SJSA1 (cell line): ENCODE measurements around the gene GABARAP. TPM values are rescaled to one million over a fixed set of nuclear protein-coding genes. Genes with fewer than 3 reads are reported as not detected.
A peak's percentile ranks its signal among the peaks of the same experiment; 100 is the strongest.

Experiments used
- DNase-seq, 2 experiments: peaks; one replicate each; pipeline ENCODE4 v3.0.0-alpha.2; 2015 to 2020; ENCODE audit warnings: low spot score in 2 of 2, low read depth in 1 of 2
- H3K27ac ChIP-seq: fragments of 250-450 bp; sonication (Bioruptor Pico); 2 replicates; pipeline ENCODE4 v1.5.1; 2020; ENCODE audit warnings: mild to moderate bottlenecking, moderate library complexity
- H3K27me3 ChIP-seq: fragments of 250-450 bp; sonication (Bioruptor Pico); replicated peaks from 2 replicates; pipeline ENCODE4 v1.5.1; 2020; ENCODE audit warnings: mild to moderate bottlenecking, moderate library complexity
- H3K36me3 ChIP-seq: fragments of 250-450 bp; sonication (Bioruptor Pico); 2 replicates; pipeline ENCODE4 v1.5.1; 2020; ENCODE audit warnings: mild to moderate bottlenecking
- H3K4me1 ChIP-seq: fragments of 250-450 bp; sonication (Bioruptor Pico); replicated peaks from 2 replicates; pipeline ENCODE4 v1.6.1; 2021; ENCODE audit warnings: mild to moderate bottlenecking
- H3K4me3 ChIP-seq: fragments of 250-450 bp; sonication (Bioruptor Pico); 2 replicates; pipeline ENCODE4 v1.5.1; 2020; ENCODE audit warnings: mild to moderate bottlenecking
- H3K9me3 ChIP-seq: fragments of 250-450 bp; sonication (Bioruptor Pico); replicated peaks from 2 replicates; pipeline ENCODE4 v1.5.1; 2020; ENCODE audit warnings: mild to moderate bottlenecking
- total RNA-seq: library from RNA; depleted of rRNA; stranded (reverse); fragments of >200 nt; shearing (Covaris generic); gene quantifications from 2 replicates; pipeline ENCODE4 v1.2.3, GENCODE V29; 2014; rRNA removed

The GABARAP gene
- 139 and 146 TPM in 2 replicates for total RNA-seq

DNA sequence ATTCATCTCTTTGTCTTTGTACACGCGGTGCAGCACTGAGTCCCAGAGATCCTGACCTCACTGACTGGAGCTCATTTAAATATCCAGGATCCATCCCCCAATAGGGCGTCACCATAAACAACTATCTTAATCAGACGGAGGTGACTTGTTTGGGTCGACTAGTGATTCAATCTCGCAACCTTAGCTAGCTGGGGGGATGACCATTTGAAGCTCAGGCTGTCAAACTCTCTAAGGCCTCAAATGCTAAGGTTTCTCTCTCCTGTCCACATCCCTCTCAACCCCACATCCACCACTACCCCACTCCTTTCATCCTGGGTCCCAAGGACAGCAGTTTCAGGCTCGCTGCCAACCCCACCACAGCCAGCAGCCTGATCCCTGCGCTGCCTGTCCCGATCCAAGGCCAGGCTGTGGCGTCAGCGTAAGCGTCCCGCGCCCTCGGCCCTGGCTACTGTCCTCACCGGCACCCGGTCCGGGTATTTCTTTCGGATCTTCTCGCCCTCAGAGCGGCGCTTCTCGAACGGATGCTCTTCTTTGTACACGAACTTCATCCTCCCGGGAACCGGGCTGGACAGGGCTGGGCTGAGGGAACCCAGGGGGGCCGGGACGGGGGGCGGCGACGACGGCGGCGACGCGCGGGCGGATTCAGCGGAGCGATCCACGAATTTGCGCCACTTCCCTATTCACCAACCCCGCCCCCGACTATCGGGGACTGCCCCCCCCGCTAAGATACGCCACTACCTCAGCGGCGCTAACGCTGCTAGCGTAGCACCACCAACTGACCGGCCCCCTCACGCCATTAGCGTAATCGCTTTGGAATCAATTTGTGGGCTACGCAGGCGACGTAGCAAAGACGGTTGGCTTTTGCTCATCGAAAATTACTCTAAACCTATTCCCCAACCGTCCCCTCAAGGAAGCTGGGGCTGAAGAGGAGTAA, at the start of gene GABARAP:
Gene GABARAP (minus strand): TSS at position 667 of the 934 bp plus-strand sequence. CDS start 119 bp downstream, at position 548.
- DNase-seq: peak; percentile 89 to 95
- peaks cover 22% of the 10 kb centered on the region for H3K4me1 ChIP-seq
- peaks cover 54% of the 10 kb centered on the region for H3K36me3 ChIP-seq
- no peaks in the 10 kb centered on the region for H3K9me3 ChIP-seq
- peak within 1 kb of the TSS; percentile 64 for H3K4me3 ChIP-seq
- peak within 1 kb of the TSS; percentile 75 for H3K27ac ChIP-seq
- no peaks in the 10 kb centered on the region for H3K27me3 ChIP-seq

DNA sequence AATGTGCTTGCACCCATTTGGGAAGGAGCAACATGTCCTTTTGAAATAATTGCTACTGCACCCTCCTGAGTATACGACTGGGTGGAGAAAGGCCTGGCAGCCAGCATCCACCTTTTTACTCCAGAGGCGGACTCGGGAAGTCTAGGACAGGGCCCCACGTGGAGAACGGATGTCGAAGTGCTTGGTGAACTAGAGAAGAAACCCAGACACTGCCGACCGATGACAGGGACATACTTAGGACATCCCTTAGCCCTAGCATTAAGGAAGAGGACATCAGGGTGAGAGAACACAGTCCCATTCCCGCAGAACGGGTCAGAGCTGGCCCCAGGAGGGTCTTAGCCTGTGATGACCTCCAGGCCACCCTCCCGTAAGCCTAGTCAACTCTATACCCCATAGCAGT, 48.4 kb upstream of the GABARAP start:
- no peaks in the 10 kb centered on the region for H3K36me3 ChIP-seq
- peaks cover 75% of the 10 kb centered on the region for H3K27me3 ChIP-seq
- no peak for DNase-seq
- H3K4me1 ChIP-seq: peaks cover 10% of the 10 kb centered on the region
- no peak overlapping the region for H3K27ac ChIP-seq
- no peaks in the 10 kb centered on the region for H3K9me3 ChIP-seq
- H3K4me3 ChIP-seq: no peak overlapping the region

DNA sequence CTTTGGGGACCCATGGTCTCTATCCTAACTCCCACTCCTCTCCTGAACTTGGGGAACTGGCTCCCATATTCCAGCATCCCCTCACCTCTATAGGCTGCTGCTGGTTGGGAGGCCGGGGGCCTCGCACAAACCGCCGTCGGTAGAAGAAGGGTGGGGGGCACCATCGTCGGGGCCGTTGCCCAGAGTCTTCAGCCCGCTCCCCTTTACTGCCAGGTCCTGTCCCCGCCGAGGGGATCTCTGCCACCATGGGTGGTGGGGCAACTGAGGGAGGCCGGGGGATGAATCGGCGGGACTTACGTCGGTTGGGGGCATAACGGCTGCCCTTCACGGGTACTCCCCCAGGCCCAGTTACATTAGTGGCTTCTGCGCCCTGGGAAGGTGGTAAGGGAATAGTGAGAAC, 47.9 kb upstream of the GABARAP start:
- peaks cover 71% of the 10 kb centered on the region for H3K27me3 ChIP-seq
- peaks cover 10% of the 10 kb centered on the region for H3K4me1 ChIP-seq
- H3K27ac ChIP-seq: no peak overlapping the region
- no peak for DNase-seq
- no peaks in the 10 kb centered on the region for H3K9me3 ChIP-seq
- no peak overlapping the region for H3K4me3 ChIP-seq
- no peaks in the 10 kb centered on the region for H3K36me3 ChIP-seq

DNA sequence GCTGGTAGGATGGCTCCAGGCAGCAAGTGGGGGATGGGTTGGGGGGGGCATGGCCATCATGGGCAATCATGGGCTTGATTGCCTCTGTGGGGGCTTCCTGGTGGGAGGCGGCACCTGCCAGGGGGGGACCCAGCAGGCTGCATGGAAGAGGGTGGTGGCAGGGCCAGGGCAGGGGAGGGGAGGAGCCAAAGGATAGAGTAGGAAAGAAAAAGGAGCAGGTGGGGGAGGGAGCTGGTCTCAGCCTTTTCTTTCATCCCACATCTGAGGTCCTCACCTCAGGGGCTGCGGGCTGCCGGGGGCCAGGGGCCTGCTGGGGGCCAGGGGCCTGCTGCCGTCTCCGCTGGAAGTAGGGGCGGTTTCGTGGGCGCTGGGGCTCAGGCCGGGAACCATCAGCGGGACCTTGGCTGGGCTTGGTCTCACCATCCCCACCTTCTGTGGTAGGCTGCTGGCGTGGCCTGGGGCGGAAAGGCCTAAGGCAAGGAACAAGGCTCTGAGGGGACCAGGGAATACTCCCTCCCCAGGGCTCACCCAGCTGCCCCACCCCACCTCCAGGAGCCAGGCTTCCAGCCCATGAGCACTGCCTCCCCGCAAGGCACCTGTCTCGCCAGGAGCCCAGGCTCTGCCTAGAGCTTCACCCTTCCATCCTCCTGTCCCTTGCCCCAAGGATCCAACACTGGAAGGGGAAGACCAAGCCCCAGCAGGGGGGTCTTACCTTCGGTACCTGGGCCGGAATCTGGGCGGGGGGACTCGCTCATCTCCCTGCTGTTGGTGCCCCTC, 47.2 kb upstream of the GABARAP start:
- no peak for DNase-seq
- H3K27me3 ChIP-seq: peaks cover 64% of the 10 kb centered on the region
- H3K9me3 ChIP-seq: no peaks in the 10 kb centered on the region
- no peak overlapping the region for H3K27ac ChIP-seq
- no peak overlapping the region for H3K4me3 ChIP-seq
- H3K4me1 ChIP-seq: peaks cover 4% of the 10 kb centered on the region
- H3K36me3 ChIP-seq: no peaks in the 10 kb centered on the region

DNA sequence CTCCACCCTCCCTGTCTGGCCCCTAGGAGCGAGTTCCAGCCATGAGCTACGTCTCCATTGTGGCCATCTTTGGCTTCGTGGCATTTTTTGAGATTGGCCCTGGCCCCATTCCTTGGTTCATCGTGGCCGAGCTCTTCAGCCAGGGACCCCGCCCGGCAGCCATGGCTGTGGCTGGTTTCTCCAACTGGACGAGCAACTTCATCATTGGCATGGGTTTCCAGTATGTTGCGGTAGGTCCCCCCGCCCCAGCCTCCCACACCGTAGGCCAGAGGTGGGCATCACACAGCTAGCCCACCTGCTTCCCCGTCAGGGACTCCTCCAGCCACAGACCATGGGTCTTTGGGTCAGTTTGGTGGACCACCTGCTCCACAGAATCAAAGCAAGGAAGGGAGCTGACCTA, 43.4 kb upstream of the GABARAP start:
- Histone ChIP-seq H3K4me3 (no peak overlapping the region), H3K27me3 (peaks cover 46% of the 10 kb centered on the region), H3K4me1 (peaks cover 16% of the 10 kb centered on the region), H3K36me3 (no peaks in the 10 kb centered on the region), H3K9me3 (no peaks in the 10 kb centered on the region), H3K27ac (no peak overlapping the region)
- DNase-seq: no peak

DNA sequence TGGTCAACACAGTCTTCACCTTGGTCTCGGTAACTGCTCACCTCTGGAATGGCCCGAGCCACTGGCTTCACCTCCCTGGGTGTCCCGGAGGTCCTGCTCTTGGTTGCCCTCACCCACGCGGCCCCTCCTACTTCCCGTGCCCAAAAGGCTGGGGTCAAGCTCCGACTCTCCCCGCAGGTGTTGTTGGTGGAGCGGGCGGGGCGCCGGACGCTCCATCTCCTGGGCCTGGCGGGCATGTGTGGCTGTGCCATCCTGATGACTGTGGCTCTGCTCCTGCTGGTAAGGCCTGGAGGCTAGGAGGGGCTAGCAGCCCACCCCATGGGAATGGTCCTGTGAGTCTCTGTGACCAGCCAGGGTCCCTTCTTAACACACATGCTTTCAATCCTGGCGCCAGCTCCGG, 42.7 kb upstream of the GABARAP start:
- peaks cover 18% of the 10 kb centered on the region for H3K4me1 ChIP-seq
- H3K27ac ChIP-seq: no peak overlapping the region
- no peak for DNase-seq
- H3K4me3 ChIP-seq: no peak overlapping the region
- H3K9me3 ChIP-seq: no peaks in the 10 kb centered on the region
- peaks cover 40% of the 10 kb centered on the region for H3K27me3 ChIP-seq
- no peaks in the 10 kb centered on the region for H3K36me3 ChIP-seq

DNA sequence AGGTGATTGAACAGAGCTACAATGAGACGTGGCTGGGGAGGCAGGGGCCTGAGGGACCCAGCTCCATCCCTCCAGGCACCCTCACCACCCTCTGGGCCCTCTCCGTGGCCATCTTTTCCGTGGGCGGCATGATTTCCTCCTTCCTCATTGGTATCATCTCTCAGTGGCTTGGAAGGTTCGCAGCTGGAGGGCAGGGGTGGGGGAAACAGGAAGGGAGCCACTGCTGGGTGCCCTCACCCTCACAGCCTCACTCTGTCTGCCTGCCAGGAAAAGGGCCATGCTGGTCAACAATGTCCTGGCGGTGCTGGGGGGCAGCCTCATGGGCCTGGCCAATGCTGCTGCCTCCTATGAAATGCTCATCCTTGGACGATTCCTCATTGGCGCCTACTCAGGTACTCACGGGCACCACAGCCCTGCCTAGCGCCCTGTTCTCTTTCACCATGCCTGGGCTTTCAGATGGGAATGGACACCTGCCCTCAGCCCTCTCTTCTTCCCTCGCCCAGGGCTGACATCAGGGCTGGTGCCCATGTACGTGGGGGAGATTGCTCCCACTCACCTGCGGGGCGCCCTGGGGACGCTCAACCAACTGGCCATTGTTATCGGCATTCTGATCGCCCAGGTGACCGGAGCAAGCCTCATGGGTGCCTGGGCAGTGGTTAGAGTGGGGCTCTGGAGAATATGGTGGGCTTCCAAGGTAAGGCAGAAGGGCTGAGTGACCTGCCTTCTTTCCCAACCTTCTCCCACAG, 41.4 kb upstream of the GABARAP start:
- H3K9me3 ChIP-seq: no peaks in the 10 kb centered on the region
- H3K4me1 ChIP-seq: peaks cover 18% of the 10 kb centered on the region
- no peak overlapping the region for H3K4me3 ChIP-seq
- H3K36me3 ChIP-seq: no peaks in the 10 kb centered on the region
- peaks cover 30% of the 10 kb centered on the region for H3K27me3 ChIP-seq
- DNase-seq: no peak
- no peak overlapping the region for H3K27ac ChIP-seq

DNA sequence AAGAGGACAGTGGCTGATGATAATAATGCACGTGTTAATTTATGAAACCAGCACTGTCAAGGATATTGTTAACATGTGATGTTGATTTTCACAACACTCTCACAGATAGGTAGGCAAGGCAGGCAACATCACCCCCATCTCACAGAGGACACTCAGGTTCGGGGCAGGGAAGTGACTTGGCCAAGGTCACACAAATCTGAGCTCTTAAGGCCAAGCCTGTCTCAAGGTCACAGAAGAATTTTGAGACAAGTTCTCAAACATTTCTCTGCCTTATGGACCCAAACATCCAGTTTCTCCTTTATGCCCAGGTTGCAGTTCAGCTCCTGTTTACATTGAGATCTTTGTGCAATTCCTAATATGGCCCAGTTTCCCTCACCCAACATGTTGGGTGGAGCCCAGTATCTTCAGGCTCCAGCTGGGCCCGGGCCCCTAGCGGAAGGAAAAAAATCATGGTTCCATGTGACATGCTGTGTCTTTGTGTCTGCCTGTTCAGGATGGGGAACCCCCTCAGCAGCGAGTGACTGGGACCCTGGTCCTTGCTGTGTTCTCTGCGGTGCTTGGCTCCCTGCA, 40.6 kb upstream of the GABARAP start:
- Histone ChIP-seq H3K4me3 (no peak overlapping the region), H3K9me3 (no peaks in the 10 kb centered on the region), H3K27me3 (peaks cover 25% of the 10 kb centered on the region), H3K36me3 (no peaks in the 10 kb centered on the region), H3K4me1 (peaks cover 18% of the 10 kb centered on the region), H3K27ac (no peak overlapping the region)
- DNase-seq: no peak

DNA sequence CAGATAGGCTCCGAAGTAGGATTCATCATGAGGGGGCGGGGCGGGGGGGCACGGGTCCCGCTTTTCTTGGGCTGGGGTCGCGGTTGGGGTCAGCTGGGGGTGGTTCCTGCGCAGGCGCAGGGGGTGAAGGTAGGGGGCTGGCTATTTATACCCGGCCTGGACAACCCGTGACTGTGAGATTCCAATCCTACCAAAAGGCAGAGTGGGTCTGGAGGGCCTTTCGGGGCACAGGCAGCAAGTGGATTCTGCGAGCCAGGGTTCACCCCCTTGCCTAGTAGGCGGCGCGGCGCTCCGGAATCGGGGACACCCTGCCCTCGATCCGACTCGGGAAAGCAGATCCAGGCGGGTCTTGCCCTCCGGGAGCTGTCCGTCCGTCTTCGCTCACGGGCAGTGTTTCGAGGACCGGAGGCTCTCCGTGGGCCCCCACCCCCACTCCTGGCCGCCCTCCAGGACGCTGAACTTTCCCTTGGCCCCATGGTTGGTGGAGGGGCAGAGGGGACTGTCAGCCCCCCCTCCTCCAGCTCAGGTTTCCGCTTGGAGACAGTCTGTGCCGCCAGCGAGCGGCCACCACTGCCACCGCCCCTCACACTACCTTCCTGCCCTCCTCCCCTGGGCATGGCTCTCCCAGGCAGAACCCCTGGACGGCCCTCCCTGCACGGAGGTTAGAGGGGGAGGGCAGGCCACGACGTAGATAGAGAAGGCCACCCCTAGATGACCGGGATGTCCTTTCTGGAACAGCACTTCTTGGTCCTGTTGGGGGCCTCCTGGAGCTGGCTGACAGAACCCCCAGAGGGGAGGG, 39.9 kb upstream of the GABARAP start:
- Histone ChIP-seq H3K4me3 (peak overlapping the region; percentile 35), H3K36me3 (no peaks in the 10 kb centered on the region), H3K4me1 (peaks cover 18% of the 10 kb centered on the region), H3K27me3 (peaks cover 25% of the 10 kb centered on the region), H3K9me3 (no peaks in the 10 kb centered on the region), H3K27ac (no peak overlapping the region)
- DNase-seq: no peak

DNA sequence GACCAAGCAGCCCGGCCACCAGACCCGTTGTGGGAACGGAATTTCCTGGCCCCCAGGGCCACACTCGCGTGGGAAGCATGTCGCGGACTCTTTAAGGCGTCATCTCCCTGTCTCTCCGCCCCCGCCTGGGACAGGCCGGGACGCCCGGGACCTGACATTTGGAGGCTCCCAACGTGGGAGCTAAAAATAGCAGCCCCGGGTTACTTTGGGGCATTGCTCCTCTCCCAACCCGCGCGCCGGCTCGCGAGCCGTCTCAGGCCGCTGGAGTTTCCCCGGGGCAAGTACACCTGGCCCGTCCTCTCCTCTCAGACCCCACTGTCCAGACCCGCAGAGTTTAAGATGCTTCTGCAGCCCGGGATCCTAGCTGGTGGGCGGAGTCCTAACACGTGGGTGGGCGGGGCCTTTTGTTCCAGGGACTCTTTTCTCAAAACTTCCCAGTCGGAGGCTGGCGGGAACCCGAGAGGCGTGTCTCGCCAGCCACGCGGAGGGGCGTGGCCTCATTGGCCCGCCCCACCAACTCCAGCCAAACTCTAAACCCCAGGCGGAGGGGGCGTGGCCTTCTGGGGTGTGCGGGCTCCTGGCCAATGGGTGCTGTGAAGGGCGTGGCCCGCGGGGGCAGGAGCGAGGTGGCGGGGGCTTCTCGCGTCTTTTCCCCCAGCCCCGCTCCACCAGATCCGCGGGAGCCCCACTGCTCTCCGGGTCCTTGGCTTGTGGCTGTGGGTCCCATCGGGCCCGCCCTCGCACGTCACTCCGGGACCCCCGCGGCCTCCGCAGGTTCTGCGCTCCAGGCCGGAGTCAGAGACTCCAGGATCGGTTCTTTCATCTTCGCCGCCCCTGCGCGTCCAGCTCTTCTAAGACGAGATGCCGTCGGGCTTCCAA, 39.1 kb upstream of the GABARAP start, which contains the start of gene SLC2A4:
Gene SLC2A4 (plus strand): TSS at position 645 of the 879 bp plus-strand sequence. CDS start 217 bp downstream, at position 862.
- Histone ChIP-seq H3K4me3 (peak within 1 kb of the TSS; percentile 35), H3K9me3 (no peaks in the 10 kb centered on the region), H3K27me3 (peaks cover 20% of the 10 kb centered on the region), H3K36me3 (no peaks in the 10 kb centered on the region), H3K4me1 (peaks cover 18% of the 10 kb centered on the region), H3K27ac (no peak within 1 kb of the TSS)
- peak; percentile 91 for DNase-seq

DNA sequence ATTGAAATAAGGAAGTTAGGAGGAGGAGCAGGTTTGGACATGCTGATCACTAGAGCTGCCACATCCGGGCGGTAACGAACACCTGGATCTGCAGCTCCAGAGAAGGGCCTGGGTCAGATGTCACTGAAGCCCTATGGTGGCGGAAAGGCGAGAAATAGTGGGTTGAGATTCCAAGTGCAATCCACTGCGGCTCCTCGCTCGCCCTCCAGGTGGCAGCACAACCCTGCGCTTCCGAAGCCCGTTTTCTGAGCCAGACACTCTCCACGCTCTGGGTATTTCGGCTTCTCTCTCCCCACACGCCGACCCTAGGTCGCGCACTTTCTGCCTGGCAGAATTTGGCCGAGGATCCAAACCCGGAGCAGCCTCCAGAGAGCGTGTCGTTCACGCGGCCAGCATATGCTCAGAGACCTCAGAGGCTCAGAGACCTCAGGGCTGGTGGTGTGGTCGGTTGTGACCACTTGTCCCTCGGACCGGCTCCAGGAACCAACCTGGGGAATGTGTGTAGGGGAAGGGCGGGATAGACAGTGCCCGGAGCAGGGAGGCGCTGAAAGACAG, 38.3 kb upstream of the GABARAP start:
- DNase-seq: peak; percentile 76 to 82
- no peaks in the 10 kb centered on the region for H3K36me3 ChIP-seq
- H3K9me3 ChIP-seq: no peaks in the 10 kb centered on the region
- H3K27me3 ChIP-seq: peaks cover 17% of the 10 kb centered on the region
- peak overlapping the region; percentile 35 for H3K4me3 ChIP-seq
- no peak overlapping the region for H3K27ac ChIP-seq
- peaks cover 18% of the 10 kb centered on the region for H3K4me1 ChIP-seq

DNA sequence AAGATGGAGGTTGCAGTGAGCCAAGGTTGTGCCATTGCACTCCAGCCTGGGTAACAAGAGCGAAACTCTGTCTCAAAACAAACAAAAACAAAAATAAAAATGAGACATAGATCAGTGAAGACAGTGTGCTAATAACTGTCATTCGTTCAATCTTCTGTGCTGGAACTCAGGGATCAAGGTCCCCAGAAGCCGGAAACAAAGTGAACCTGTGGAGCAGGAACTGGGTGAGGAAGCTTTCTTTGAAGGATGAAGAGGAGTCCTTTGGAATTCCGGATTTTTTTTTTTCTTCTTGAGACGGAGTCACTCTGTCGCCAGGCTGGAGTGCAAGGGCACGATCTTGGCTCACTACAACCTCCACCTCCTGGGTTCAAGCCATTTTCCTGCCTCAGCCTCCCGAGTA, 37.2 kb upstream of the GABARAP start:
- no peak overlapping the region for H3K27ac ChIP-seq
- no peak for DNase-seq
- H3K9me3 ChIP-seq: no peaks in the 10 kb centered on the region
- H3K4me3 ChIP-seq: no peak overlapping the region
- no peaks in the 10 kb centered on the region for H3K36me3 ChIP-seq
- H3K27me3 ChIP-seq: peaks cover 17% of the 10 kb centered on the region
- peaks cover 18% of the 10 kb centered on the region for H3K4me1 ChIP-seq
